Aorta (tissue), 5 donors: ENCODE results near the gene ZKSCAN3. TPM values are rescaled to one million over a fixed set of nuclear protein-coding genes. Genes with fewer than 3 reads are reported as not detected.

Source experiments
- ATAC-seq: fragments of 200-7000 bp; cut with Tn5 transposase; one replicate; pipeline ENCODE4 v1.9.1; 2022; ENCODE audit warnings: moderate library complexity; ENCODE audit not compliant: low FRiP score
- DNase-seq, 2 donors: peaks; one replicate each; pipeline ENCODE4 v3.0.0-alpha.2; 2020
- H3K27ac ChIP-seq, 2 donors: one replicate each; pipeline ENCODE4 v1.5.1; 2013; ENCODE audit warnings: low read length in 2 of 2, mild to moderate bottlenecking in 2 of 2, moderate library complexity in 2 of 2, control low read depth in 1 of 2, inconsistent platforms in 1 of 2, low read depth in 1 of 2
- H3K27me3 ChIP-seq, 2 donors: one replicate each; pipeline ENCODE4 v1.6.1; 2013; ENCODE audit warnings: control low read depth in 1 of 2, low read length in 1 of 2, mild to moderate bottlenecking in 1 of 2, moderate library complexity in 1 of 2; ENCODE audit not compliant: insufficient read depth in 2 of 2, control insufficient read depth in 1 of 2
- H3K36me3 ChIP-seq, 2 donors: one replicate each; pipeline ENCODE4 v1.6.1; 2013; ENCODE audit warnings: control low read depth in 1 of 2, low read length in 1 of 2, mild to moderate bottlenecking in 1 of 2; ENCODE audit not compliant: insufficient read depth in 2 of 2, control insufficient read depth in 1 of 2
- H3K4me1 ChIP-seq, 2 donors: one replicate each; pipeline ENCODE4 v1.6.1; 2013; ENCODE audit warnings: low read length in 2 of 2, control low read depth in 1 of 2, mild to moderate bottlenecking in 1 of 2, moderate library complexity in 1 of 2; ENCODE audit not compliant: insufficient read depth in 2 of 2, control insufficient read depth in 1 of 2
- H3K4me3 ChIP-seq, 2 donors: one replicate each; pipeline ENCODE4 v1.5.1; 2013; ENCODE audit warnings: low read length in 2 of 2, control low read depth in 1 of 2, mild to moderate bottlenecking in 1 of 2
- H3K9me3 ChIP-seq: one replicate; pipeline ENCODE4 v1.6.1; 2013; ENCODE audit warnings: mild to moderate bottlenecking, low read length; ENCODE audit not compliant: control insufficient read depth
- WGBS, 2 donors: extraction: QIAGEN DNeasy Blood & Tissue Kit; methylation state at CpG; one replicate each; pipeline ENCODE4 v1.1.7; 2013; 5-methylcytosine and 5-hydroxymethylcytosine counted together
- intact Hi-C, 2 donors: fragments of 100-400 bp; cut with DNase I; formaldehyde crosslinking; loops; one replicate each; pipeline versions ENCODE4 v1.14.2 to v1.15.0; 2022
- polyA plus RNA-seq, 2 donors: library from polyadenylated mRNA; stranded (reverse); fragments of 200-250 nt; gene quantifications; one replicate each; pipeline ENCODE4 v1.2.3, GENCODE V29; 2013
- total RNA-seq, 2 donors: library from RNA; stranded (reverse); fragmentation: NEBNext Ultra II Directional; extraction: Animal tissue kit (Norgen Biotek cat#: 25700); gene quantifications; one replicate each; pipeline ENCODE4 v1.2.1, GENCODE V29; 2021
- donor health status: healthy with polysubstance abuse.
- donor health status: Bipolar disorder and iron deficiency.
- donor health status: DM: no; HTN: no; CAD: no.
- donor health status: DM: no; HTN: no; CAD: no.
- donor health status: DM: yes; HTN: yes; CAD: no.

The ZKSCAN3 gene
- total and polyA plus RNA-seq, 4 donors, result 0.50 to 8.6 (median 3.5) TPM

GRCh38 chr6:28351493-28351925 lies 1.8 kb downstream of the ZKSCAN3 start:
- DNase-seq (no peak), ATAC-seq (no peak)
- Histone ChIP-seq H3K27ac (no peak overlapping the region), H3K9me3 (no peaks in the 10 kb centered on the region), H3K4me1 (no peaks in the 10 kb centered on the region), H3K36me3 (no peaks in the 10 kb centered on the region), H3K4me3 (no peak overlapping the region), H3K27me3 (no peaks in the 10 kb centered on the region)
- WGBS, 2 donors, result 66% methylated on average over 2 of the region's 2 CpGs
- intact Hi-C loops, result loop anchor here (10.0 kb wide), 1 partner anchor 97 kb away; the partner anchor contains the start of genes NKAPL (in 2 of the 2) and ZKSCAN4 (in 2 of the 2)

- no peak for DNase-seq
These were observed 3.6 kb downstream of the ZKSCAN3 start for GRCh38 chr6:28353356-28353755.

GRCh38 chr6:28353981-28354676 lies 4.4 kb downstream of the ZKSCAN3 start:
- ATAC-seq, result no peak
- no peaks in the 10 kb centered on the region for H3K4me1 ChIP-seq
- H3K9me3 ChIP-seq, result no peaks in the 10 kb centered on the region
- H3K36me3 ChIP-seq, result no peaks in the 10 kb centered on the region
- WGBS, 2 donors, result 76 to 79% methylated on average over 11 of the region's 11 CpGs
- H3K27me3 ChIP-seq, result no peaks in the 10 kb centered on the region
- H3K4me3 ChIP-seq, result no peak overlapping the region
- intact Hi-C loops, result loop anchor here (2.0 to 10.0 kb wide), 3 partner anchors 99 to 219 kb away; partner anchors contain the start of genes NKAPL (in 2 of the 2), ZKSCAN4 (in 2 of the 2) and ZSCAN9 (in 1 of the 2)
- no peak overlapping the region for H3K27ac ChIP-seq
- DNase-seq, result peak; percentile 58 to 76

More at GRCh38 chr6:28353356-28353755, 3.6 kb downstream of the ZKSCAN3 start:
- Histone ChIP-seq H3K27me3 (no peaks in the 10 kb centered on the region), H3K4me1 (no peaks in the 10 kb centered on the region), H3K4me3 (no peak overlapping the region), H3K36me3 (no peaks in the 10 kb centered on the region), H3K9me3 (no peaks in the 10 kb centered on the region), H3K27ac (no peak overlapping the region)
- WGBS, 2 donors, result 89 to 90% methylated on average over 3 of the region's 3 CpGs
- ATAC-seq, result no peak
- intact Hi-C loops, result loop anchor here (10.0 kb wide), 1 partner anchor 99 kb away; the partner anchor contains the start of genes NKAPL (in 2 of the 2) and ZKSCAN4 (in 2 of the 2)

- Histone ChIP-seq H3K4me1 (no peaks in the 10 kb centered on the region), H3K9me3 (no peaks in the 10 kb centered on the region), H3K4me3 (peak overlapping the region in 1 of 2 donors; percentile 48), H3K27ac (peak overlapping the region in 1 of 2 donors; percentile 34), H3K27me3 (no peaks in the 10 kb centered on the region), H3K36me3 (no peaks in the 10 kb centered on the region)
- WGBS, 2 donors, result 77 to 79% methylated on average over 10 of the region's 10 CpGs
- no peak for DNase-seq
- intact Hi-C loops, result loop anchor here (2.0 to 10.0 kb wide), 6 partner anchors 73 to 220 kb away; partner anchors contain the start of genes NKAPL (in 2 of the 2), ZKSCAN4 (in 2 of the 2), ZSCAN9 (in 2 of the 2) and PGBD1 (in 1 of the 2)
- no peak for ATAC-seq
These were observed 5.2 kb downstream of the ZKSCAN3 start for GRCh38 chr6:28354688-28355554.

- H3K9me3 ChIP-seq, result no peaks in the 10 kb centered on the region
- DNase-seq (peak; percentile 75 to 81), ATAC-seq (peak; percentile 92)
- H3K4me1 ChIP-seq, result no peaks in the 10 kb centered on the region
- H3K27ac ChIP-seq, result peak overlapping the region in 1 of 2 donors; percentile 82
- peak overlapping the region; percentile 48 to 75 for H3K4me3 ChIP-seq
- intact Hi-C loops, result loop anchor here (2.0 to 10.0 kb wide), 6 partner anchors 74 to 221 kb away; partner anchors contain the start of genes NKAPL (in 2 of the 2), ZKSCAN4 (in 2 of the 2), ZSCAN9 (in 2 of the 2) and PGBD1 (in 1 of the 2)
- no peaks in the 10 kb centered on the region for H3K27me3 ChIP-seq
- 1 to 2% methylated on average over 19 of the region's 19 CpGs for WGBS, 2 donors
- H3K36me3 ChIP-seq, result no peaks in the 10 kb centered on the region
These were observed 6.3 kb downstream of the ZKSCAN3 start for GRCh38 chr6:28355743-28356665.

- H3K4me3 ChIP-seq, result no peak overlapping the region
- no peaks in the 10 kb centered on the region for H3K27me3 ChIP-seq
- H3K9me3 ChIP-seq, result no peaks in the 10 kb centered on the region
- H3K4me1 ChIP-seq, result no peaks in the 10 kb centered on the region
- peaks cover 0 to under 1% of the 10 kb centered on the region in 2 donors for H3K36me3 ChIP-seq
- 68 to 78% methylated on average over 7 of the region's 7 CpGs for WGBS, 2 donors
- no peak for DNase-seq
- no peak for ATAC-seq
- intact Hi-C loops, result loop anchor here (5.0 to 10.0 kb wide), 4 partner anchors 74 to 219 kb away; partner anchors contain the start of genes NKAPL (in 2 of the 2), ZKSCAN4 (in 2 of the 2), PGBD1 (in 1 of the 2) and ZSCAN9 (in 1 of the 2)
- no peak overlapping the region for H3K27ac ChIP-seq
These were observed 6.9 kb downstream of the ZKSCAN3 start for GRCh38 chr6:28356666-28357020.

GRCh38 chr6:28357036-28357435 lies 7.3 kb downstream of the ZKSCAN3 start:
- DNase-seq (no peak), ATAC-seq (no peak)
- Histone ChIP-seq H3K4me1 (no peaks in the 10 kb centered on the region), H3K36me3 (peaks cover 0 to 3% of the 10 kb centered on the region in 2 donors), H3K27ac (no peak overlapping the region), H3K9me3 (no peaks in the 10 kb centered on the region), H3K27me3 (no peaks in the 10 kb centered on the region), H3K4me3 (no peak overlapping the region)
- 79 to 89% methylated on average over 6 of the region's 6 CpGs for WGBS, 2 donors
- intact Hi-C loops, result loop anchor here (5.0 to 10.0 kb wide), 4 partner anchors 75 to 220 kb away; partner anchors contain the start of genes NKAPL (in 2 of the 2), ZKSCAN4 (in 2 of the 2), PGBD1 (in 1 of the 2) and ZSCAN9 (in 1 of the 2)
